GM06990 (cell line): Measurements from ENCODE around the gene EIF4B.

ENCODE experiments used
- DNase-seq: peaks from one replicate; pipeline ENCODE4 v3.0.0-alpha.2; 2011; ENCODE audit not compliant: insufficient read length; ENCODE audit errors: extremely low read depth
- H3K27me3 ChIP-seq: replicated peaks from 2 replicates; pipeline ENCODE4 v1.6.0; 2011; ENCODE audit warnings: low read length; ENCODE audit not compliant: control insufficient read depth, insufficient read depth
- H3K36me3 ChIP-seq: 2 replicates; pipeline ENCODE4 v1.5.1; 2011; ENCODE audit warnings: low read length; ENCODE audit not compliant: control insufficient read depth, insufficient read depth
- H3K4me3 ChIP-seq: replicated peaks from 2 replicates; pipeline ENCODE4 v1.5.1; 2011; ENCODE audit warnings: low read depth, mild to moderate bottlenecking, control low read depth, low read length
- TF ChIP-seq, protein P1 (sequence below): IDR thresholded peaks from 2 replicates; pipeline ENCODE4 v1.5.1; 2011; ENCODE audit warnings: low read length, control low read depth, mild to moderate bottlenecking, inconsistent platforms; ENCODE audit not compliant: insufficient read depth, poor library complexity, severe bottlenecking

EIF4B gene

DNA sequence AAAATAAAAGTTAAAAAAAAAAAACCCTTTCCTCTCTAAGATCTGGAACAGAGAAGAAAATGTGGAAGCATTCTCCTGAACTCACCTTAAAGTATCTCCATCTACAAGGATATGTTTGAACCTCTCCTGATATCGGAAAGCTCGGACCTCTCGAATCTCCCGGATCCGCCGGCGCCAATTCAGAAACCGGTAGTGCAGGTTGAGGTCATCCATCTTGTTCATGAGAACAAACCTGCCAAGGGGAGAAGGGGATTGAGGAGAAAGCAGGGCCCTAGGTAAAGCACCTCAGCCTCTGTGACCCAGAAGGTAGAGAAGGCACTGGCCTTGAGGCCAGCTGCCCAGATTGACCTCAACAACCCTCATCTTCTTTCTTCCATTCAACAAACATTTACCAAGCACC, 70.8 kb downstream of the EIF4B start:
- Histone ChIP-seq H3K4me3 (no peak overlapping the region), H3K27me3 (no peaks in the 10 kb centered on the region), H3K36me3 (peaks cover 20% of the 10 kb centered on the region)
- no peak for DNase-seq
- TF ChIP-seq, protein P1, sequence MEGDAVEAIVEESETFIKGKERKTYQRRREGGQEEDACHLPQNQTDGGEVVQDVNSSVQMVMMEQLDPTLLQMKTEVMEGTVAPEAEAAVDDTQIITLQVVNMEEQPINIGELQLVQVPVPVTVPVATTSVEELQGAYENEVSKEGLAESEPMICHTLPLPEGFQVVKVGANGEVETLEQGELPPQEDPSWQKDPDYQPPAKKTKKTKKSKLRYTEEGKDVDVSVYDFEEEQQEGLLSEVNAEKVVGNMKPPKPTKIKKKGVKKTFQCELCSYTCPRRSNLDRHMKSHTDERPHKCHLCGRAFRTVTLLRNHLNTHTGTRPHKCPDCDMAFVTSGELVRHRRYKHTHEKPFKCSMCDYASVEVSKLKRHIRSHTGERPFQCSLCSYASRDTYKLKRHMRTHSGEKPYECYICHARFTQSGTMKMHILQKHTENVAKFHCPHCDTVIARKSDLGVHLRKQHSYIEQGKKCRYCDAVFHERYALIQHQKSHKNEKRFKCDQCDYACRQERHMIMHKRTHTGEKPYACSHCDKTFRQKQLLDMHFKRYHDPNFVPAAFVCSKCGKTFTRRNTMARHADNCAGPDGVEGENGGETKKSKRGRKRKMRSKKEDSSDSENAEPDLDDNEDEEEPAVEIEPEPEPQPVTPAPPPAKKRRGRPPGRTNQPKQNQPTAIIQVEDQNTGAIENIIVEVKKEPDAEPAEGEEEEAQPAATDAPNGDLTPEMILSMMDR = no peak

DNA sequence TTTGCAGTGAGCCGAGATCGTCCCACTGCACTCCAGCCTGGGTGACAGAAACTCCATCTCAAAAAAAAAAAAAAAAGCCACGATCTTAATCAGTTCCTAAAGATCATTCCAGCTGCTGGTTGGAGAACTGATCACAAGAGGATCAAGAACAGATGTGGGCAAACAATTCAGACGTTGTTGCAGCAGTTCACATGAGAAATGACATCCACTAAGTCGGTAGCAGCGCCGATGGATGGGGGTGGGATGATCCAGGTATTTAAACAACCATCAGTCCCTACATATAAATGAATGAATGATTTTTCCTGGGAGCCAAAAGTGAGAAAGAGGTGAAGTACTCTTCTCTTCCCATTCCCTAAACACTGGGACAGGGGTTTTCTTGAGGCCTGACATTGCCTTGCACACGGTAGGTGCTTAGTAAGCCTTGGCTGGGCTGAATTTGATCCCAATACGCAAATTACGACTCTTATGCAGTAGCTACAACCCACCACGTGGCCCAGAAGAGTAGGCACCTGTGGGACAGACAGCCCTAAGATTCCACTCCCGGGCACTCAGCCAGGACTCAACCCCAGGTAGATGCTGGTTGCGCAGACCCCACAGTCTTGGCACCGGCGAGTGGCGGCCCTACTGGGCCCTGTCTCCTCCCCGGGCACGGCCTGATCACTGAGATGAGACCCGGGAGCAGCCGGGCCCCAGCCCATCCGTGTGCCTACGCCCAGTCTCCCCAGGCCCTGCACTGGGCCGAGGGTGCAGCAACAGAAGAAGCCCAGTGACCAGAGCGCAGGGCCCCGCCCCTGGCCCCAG, 72.4 kb downstream of the EIF4B start:
- TF ChIP-seq, protein P1 = no peak
- no peaks in the 10 kb centered on the region for H3K27me3 ChIP-seq
- H3K4me3 ChIP-seq = peak overlapping the region; percentile 88
- peaks cover 14% of the 10 kb centered on the region for H3K36me3 ChIP-seq
- DNase-seq = no peak

DNA sequence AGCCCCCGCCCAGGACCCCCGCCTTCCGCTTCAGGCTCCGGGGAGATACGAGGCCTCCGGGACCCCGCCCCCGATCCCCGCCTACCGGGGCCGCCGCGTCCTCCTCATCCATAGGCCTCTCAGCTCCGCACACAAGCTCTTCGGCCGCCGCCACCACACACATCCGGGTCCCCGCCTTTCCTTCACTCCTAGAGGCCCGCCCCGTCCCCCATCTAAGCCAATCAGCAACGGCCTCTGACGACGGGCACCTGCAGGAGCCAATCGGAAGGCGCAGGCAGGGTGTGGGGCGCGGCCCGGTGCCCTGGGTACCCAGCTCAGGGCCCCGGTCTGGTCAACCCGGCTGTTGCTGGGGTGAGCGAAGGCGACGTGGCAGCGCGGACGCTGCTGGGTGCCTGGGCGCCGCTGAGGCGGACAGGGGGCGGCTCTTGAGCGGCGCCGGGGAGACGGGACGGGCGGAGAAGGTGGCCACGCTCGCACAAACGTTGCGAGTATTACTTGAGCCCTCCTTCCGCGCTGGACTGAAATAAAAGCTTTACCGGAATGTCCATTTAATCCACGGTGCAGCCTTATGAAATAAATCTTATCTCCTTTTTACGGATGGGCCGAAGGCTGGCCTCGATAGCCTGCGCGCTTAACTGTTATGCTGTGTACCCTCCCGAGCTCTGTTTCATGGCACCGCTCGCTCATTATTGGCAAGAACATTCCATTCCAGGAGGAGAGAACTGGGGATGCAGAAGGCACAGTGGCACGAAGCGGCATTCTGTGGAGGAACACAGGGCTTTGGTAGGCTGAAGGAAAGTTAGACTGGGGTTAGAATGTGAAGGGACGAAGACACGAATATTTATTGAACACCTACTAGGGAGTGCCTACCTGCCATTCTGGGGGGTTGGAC, 73.2 kb downstream of the EIF4B start, which contains the start of gene SPRYD3:
TSS of gene SPRYD3 (minus strand) at position 165 of the 892 bp plus-strand sequence. CDS start at position 108, 57 bp downstream.
- DNase-seq = peak; percentile 97
- Histone ChIP-seq H3K4me3 (peak within 1 kb of the TSS; percentile 88), H3K36me3 (peaks cover 12% of the 10 kb centered on the region), H3K27me3 (no peaks in the 10 kb centered on the region)
- TF ChIP-seq, protein P1 = no peak

DNA sequence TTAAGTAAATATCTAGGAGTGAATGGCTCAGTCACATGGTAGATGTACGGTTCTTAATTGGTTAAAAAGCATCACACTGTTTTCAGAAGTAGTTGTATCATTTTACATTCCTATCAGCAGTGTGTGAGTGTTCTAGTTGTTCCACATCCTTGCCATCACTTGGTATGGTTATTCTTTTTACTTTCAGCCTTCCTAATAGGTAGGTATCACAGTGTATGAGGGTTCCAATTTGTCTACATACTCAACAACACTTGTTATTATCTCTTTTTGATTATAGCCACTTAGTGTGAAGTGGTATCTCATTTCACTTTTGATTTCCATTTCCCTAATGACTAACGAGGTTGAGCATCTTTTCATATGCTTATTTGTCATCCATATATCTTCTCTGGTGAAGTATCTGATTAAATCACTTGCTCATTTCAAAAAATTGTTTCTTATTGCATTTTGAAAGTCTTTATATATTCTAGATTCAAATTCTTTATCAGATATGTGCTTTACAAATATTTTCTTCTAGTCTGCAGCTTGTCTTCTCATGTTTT, 76.5 kb downstream of the EIF4B start:
- Histone ChIP-seq H3K36me3 (no peaks in the 10 kb centered on the region), H3K4me3 (no peak overlapping the region), H3K27me3 (no peaks in the 10 kb centered on the region; the same call in 1 of the 2 replicates)
- DNase-seq = no peak
- TF ChIP-seq, protein P1 = no peak

DNA sequence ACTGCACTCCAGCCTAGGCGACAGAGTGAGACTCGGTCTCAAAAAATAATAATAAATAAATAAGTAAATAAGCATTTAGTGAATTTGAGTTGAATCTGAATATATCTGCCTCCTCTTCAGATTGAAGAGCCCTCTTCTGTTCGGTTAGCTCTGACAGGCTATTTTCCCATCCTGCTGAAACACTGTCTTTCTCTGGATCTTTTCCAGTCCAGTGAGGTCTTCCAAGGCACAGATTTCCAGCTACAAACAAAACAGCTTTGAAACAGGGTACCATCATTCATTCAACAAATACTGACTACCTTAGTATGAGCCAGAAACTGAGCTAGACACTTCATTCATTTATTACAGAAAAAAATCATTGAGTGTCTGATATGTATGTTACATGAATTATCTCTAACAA, 80.1 kb downstream of the EIF4B start:
- H3K4me3 ChIP-seq = no peak overlapping the region
- no peak for DNase-seq
- no peaks in the 10 kb centered on the region for H3K36me3 ChIP-seq
- TF ChIP-seq, protein P1 = no peak
- H3K27me3 ChIP-seq = no peaks in the 10 kb centered on the region; the same call in 1 of the 2 replicates
